Measurements from ENCODE around the gene PTRHD1.

Gene PTRHD1

DNA sequence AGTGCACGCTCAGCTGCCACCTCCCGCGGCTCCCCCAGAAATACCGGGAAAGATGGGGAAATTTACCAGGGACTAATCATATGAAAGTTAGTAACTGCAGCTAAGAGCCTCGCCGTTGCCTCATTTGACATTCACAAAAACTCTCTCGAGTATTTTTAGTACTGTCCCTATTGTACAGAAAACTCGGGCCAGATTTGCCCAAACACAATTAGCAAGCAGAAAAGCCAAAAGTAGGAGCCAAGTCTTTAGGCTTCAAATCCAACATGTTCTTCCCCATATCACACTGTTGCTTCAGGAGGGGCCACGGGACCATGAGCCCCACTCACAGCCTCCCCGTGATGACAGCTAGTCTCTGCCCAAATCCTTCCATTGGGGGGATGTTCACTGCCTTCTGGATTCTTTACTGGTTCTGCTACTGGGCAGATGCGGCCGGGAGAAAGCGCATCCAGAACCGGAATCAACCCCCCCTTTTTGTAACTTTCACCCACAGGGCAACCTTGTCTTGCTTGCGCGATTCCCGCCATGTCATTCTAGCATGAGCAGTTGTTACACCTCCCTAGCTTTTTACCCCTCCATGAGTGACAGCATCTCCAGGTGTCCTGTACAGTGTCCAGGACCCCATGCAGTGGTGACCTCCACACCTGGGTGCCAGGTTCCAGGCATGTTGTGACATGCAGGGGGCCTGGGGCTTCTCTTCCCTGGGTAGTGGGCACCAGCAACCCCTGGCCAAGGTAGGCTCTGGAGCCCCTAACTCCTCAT lies 35.2 kb upstream of the PTRHD1 start:
- DNase-seq, result no peak

DNA sequence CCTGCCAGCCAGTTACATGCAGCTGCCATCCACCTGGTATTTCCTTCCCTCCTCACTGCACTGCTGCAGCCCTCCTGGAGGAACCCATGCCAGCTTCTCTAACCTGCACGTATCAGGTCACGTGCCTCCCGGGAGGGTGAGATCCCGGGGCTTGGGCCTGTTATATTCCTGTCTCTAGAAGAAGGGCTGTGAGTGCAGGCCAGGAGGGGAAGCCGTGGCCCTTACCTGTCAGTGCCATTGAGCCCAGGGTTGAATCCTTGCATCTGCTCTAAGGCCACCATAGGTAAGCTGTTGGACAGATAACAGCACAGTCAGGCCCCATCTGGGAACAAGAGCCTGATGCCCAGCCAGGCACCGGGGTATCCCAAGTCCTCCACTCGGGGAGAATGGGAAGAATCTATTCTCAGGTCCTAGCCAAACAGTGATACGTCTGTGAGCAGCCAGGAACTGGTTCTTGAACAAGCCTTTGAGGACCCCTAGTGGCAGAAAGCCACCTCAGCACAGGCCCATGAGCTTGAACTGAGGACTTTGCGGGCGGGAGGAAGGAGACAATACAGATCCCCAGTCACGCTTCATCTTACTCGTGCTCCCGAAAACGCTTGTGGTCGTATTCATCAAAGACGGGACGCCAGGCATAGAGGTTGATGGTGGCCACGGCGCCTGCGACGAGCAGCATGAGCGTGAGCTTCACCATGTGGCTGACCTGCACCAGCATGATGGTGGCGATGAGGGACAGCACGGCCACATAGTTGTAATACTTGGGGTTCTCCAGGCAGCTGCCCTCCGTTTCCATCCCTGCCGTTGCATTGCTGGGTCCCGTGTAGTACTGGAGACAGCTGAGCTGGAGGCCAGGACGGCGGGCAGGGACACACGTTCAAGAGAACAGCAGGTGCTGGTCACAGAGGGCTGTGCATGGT lies 34.4 kb upstream of the PTRHD1 start:
- peak; percentile 64 for DNase-seq

DNA sequence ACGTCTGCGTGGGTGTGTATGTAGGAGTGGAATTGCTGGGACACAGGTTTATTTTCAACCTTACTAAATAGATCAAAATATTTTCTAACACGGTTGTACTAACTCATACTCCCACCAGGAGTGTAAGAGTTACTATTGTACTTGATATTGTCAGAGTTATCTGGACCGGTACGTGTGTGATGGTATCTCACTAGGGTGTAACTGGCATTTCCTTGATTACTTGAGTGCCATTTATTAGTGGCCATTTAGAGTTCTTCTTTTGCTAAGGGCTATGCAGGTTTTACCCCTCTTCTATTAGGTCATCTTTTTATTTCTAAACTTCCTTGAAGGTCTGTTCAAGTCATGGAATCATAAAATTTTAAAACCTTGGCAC lies 33.6 kb upstream of the PTRHD1 start:
- no peak for DNase-seq

DNA sequence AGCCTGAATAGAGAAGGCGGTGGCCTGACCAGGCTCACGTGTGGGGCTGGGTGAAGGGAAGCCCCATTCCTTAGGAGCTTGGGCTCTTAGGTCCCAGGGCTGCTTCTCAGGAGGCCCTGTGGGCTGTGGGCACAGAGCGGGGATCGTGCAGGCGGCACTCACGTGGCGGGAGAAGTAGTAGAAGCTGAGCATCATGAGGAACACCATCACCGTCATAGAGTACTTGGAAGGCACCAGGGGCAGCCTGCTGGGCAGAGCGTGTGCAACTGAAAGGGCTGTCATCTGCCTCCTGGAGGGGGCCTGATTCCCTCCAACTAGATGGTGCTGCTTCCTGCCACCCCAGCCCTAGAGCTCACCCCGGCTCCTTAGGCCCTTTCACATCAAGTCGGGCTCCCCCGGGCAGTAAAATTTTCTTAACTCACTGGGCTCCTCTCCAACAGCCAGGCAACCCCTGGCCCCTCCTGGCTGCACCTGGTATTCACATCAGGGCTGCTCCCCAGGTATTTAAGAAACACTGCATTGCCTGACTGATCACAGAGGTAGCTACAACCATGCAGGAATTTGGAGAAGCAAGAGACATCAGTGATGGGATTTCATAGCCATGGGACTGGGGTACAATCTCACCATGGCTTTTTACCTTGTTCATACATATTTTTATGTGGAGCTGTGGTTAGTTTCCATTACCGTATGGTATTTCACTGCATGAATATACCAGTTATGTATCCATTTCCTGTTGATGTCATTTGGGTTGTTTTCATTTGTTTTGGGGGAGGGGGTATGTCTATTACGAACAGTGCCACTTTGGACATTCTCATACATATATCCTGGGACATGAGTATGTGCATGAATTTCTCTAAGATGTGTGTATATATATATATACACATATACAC lies 32.9 kb upstream of the PTRHD1 start:
- DNase-seq, result no peak

DNA sequence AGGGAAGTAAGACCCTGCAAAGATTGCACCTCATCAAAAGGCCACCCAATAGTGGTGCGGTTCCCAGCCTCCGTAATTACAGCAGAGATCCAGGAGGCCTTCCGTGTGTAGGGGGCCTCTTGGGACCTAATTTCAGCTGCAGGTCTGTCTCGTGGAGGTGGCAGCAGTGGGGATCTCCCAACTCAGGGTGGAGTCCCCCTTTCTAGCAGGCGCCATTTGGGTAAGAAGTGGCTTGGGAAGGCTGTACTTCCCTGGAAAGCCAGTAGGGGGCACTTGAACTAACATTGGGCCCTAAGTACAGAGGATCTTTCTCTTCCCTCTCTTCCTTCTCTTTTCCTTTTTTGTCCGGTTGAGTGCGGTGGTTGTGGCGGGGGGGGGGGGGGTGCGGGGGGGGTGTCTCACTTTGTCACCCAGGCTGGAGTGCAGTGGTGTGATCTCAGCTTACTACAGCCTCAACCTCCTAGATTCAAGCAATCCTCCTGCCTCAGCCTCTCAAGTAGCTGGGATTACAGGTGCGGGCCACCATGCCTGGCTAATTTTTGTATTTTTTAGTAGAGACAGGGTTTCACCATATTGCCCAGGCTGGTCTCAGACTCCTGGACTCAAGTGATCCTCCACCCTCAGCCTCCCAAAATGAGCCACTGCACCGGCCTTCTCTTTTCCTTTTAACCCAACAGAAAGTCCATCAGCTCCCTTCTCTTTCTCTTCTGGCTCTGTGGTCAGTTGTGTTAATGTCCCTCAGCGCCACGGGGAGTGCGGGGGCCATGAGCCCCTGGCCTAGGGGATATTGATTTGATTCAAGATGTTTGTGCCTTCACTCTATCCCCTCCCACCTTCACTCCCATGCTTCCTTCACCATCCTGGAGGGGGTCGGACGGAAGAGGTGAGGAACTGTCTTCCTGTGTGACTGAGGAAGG lies 32.0 kb upstream of the PTRHD1 start:
- DNase-seq, result peak; percentile 1

DNA sequence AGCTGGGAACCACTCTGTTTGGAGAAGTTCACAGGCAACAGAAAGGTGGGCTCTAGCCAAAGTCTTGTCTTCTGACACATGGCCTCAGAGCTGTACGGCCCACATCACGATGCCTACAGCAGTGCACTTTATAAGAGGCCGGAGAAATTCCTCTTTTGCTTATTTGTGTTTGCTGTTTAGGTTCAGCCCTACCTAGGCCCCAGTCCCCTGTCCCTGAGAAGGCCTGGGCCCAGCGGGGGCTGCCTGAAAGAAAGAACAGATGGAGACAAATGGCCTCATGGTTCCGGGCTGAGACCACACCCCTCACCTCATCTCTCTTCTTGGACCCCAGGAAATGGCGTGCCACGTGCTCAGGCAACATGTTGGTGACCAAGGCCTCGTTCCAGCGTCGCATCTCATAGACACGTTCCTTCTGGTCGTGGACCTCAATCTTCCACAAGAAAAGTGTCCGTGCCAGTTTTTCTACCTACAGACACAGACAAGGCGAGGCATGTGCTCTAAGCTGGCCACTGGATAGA lies 30.9 kb upstream of the PTRHD1 start:
- DNase-seq, result no peak

DNA sequence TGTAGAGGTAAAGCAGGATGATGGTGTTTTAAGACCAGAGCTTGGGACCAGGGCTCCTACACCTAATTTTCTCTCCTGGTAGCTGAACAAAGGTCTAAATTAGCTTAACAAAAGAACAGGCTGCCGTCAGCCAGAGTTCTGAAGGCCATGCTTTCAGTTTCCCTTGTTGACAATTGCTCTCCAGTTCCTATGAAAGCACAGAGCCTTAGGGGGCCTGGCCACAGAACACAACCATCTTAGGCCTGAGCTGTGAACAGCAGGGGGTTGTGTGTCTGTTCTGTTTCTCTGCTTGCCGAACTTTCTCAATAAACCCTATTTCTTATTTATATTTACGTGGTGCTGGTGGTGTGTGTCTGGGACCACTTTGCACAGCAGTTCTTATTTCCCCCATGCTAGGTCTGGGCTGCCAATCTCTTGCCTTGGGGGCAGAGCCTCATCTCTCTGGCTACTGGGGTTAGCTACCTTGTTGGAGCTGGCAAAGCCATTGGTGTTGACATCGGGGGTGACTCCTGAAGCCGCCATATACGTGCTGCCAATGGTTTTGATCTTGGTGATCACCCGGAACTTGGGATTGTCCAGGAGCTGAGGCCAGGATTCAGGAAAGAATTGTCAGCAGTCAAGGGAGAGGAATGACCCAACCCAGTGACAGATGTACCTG lies 29.0 kb upstream of the PTRHD1 start:
- DNase-seq, result no peak

DNA sequence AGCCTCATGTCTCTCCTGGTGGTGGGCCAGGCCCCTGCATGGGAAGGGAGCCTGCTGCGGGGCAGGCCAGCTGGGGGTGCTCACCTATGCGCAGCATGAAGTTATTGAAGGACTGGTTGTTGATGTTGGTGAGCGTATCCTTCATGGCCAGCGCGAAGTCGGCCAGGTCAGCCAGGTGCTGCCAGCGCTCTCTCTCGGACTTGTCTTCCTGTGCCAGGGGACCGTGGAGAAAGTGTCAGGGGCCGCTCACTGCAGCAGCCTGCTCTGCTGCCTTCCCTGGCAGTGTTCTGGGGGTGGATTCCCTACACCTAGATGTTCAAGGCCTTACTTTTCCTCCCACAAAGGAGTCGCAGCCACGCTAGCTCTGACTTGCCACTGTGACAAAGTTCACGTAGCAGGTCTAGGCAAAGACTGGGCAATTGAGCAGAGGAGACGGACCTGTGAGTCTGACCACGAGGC lies 28.3 kb upstream of the PTRHD1 start:
- DNase-seq, result no peak

DNA sequence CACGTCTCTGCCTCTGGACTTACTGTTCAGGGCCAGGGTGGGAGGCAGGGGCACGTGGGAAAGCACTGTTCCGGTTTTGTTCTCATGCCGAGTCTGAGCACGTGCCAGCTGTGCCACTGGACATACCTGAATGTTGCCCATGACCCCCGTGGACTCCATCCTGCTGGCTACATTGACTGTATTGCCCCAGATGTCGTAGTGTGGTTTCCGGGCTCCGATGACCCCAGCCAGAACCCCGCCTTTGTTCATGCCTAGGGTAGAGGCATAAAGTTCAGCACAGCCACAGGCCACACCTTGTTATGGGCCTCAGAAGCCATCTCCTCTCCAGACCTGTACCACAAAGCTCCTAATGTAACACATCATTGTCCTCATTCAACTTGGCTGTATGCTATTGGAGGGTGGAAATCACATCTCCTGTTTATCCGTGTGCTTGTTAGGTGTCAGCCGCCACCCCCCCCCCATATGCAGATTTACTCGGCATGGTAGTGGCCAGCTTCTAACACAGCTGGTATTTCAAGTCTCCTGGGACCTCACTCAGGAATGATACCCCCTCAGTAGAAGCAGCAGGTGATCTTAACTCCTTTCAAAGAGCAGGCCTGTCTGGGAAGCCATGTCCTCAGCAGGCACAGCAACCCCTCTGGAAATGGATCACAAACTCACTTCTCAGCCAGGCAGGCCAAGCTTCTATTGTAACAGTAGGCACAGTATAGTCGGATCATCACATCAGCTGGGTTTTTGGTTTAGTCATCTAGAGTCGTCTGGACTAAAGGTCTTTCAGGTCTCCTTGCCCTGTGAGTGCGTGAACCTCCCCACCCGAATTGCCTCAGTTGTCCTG lies 27.6 kb upstream of the PTRHD1 start:
- no peak for DNase-seq

DNA sequence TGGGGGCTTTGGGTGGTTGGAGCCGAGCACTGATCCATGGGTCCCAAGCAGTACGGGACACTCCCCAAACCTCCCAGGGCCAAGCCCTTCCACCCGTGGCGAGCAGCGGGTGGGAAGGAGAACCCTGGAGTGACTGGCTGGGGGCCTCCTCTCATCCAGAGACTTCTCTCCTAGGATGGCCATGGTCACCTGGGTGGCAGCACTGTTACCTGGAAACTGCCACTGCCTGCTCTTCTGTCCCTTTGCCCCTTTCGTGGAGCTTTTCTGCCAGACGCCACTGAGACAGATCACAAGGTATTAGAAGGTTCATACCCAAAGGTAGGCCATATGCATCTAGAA lies 27.0 kb upstream of the PTRHD1 start:
- no peak for DNase-seq

DNA sequence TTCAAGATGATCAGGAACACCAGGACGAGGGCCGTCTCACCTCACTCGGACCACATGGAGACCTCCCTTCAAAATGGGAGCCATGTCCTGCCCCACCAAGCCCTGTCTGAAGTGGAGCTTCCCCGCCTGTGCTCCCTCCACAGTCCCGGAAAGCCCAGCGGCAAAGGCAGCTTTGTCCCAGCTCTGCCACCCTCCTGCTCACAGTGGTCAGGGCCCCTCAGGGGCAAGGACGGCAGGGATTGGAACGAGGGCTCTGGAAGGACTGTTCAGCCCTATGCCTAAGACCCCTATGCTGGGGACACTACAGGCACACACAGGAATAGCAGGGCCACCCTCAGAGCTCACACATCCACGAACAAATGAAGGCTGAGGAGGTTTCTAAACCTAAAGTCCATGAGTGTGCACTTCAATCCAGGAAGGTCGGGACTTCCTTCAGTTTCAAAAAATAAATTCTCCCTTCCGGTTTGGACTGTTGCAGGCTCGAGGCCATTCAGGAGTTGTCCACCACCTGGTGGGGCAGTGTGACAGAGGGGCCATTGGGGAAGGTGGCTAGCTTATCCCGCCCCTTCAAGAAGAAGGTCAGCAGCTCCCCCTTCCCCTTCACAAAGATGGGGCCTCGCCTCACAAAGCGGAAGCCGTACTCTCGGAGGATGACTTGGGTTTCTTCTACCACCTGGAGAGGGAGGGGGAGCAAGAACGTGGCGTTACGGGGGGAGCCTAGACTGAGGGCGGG lies 26.4 kb upstream of the PTRHD1 start:
- DNase-seq, result no peak

DNA sequence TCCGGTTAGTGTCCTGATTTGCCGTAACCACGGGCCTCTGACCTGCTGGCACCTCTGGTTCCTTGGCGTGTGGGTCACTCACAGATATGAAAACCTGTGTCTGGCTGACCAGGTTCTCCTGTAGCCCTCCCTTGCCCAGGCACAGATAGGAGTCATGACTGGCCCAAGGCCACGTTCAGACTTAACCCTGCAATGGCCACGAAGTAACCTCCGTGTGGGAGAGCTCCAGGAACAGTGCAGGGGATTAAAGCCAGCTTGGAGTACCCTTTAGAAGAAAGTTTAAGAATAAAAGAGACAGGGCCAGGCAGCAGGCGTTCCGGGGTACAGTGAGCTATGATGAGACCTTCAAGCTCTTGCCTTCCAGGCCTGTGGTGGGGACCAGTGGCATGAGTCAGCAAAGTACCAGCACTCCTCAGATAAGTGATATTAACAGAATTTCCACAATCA lies 25.6 kb upstream of the PTRHD1 start:
- DNase-seq, result no peak

DNA sequence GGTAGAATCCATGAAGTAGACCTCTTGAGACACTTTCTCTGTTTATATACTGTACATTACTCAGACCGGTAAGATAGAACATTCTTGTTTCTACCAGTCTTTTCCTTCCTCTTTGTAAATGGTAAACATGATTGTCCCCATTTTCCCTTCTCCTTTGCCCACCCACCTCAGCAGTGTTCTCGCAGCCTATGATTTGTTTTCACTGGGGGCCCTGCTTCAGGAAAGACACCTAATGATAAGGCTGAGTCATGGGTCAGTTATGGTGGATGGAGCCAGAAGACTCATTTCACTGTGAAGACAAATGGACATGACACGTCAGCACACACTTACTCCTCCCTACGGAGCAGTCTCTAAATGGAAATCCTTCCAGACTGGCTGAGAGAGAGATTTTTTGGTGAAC lies 23.7 kb upstream of the PTRHD1 start:
- no peak for DNase-seq

DNA sequence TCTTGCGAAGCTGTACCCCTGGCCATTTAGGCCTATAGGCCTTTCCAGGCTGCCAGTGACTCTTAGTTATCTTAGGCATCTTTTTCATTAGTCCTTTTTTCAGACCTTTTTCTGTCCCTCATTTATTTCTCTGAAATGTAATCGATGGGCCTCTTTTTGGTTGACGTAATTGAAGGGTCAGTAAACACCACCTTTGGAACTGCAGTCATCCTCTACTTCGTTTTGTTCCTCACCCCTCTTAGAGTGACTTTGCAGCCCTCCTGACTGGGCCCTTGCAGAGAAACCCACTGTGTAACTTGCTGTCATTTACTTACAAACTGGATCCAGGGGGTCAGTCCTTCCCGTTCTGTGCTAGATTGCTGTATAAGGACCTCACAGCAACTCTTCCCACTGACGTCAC lies 23.2 kb upstream of the PTRHD1 start:
- no peak for DNase-seq

DNA sequence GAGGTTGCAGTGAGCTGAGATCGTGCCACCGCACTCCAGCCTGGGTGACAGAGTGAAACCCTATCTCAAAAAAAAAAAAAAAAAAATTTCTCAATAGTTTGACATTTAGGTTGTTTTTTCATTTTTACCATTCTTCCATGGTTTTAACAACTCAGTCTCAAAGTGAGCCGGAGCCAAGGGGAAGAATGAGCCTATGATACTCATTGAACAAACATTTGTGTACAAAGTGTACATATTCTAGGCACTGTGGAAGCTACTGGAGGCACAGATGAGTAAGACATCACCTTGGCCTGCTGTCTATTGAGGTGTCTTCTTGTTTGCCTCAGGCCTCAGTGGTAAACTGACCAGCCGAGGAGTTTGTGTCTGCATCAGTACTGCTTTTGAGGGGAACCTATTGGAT lies 22.0 kb upstream of the PTRHD1 start:
- no peak for DNase-seq

DNA sequence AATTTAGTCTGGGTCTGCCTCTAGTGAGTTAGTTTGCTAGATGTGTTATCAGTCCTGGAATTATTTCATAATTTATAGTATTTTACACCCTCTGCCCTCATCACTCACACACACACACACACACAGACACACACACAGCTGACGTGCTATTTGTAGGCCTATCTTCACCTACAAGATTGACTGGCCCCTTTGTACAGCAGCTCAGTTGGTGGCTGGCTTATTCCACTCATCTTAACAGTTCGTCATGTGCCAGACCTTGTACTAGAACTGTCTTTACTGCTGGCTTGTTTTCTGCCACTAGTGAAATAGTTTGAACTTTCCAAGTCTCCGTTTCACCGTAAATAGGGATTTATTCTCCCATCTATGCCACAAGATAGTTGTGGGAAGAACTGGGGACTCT lies 21.3 kb upstream of the PTRHD1 start:
- no peak for DNase-seq

DNA sequence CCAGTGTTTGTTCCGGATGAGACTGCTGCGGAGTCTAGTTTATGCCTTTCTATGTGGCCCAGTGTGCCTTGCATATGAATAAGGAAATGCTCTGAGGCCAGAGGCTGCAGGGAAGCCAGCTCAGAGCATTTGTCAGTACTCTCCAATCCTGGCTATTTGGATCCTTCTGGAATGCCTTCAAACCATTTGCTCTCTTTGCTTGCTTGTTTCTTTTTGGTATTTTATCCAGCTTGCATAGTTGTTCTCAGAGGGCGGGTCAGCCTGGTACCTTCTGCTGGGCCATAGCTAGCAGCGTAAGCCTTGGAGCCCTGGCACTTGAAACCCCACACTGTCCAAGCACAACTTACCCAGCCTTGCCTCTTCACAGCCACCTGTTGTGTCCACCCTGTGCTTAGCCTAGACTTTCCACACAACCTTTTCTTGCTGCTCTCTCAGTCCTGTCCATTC lies 20.5 kb upstream of the PTRHD1 start:
- no peak for DNase-seq

DNA sequence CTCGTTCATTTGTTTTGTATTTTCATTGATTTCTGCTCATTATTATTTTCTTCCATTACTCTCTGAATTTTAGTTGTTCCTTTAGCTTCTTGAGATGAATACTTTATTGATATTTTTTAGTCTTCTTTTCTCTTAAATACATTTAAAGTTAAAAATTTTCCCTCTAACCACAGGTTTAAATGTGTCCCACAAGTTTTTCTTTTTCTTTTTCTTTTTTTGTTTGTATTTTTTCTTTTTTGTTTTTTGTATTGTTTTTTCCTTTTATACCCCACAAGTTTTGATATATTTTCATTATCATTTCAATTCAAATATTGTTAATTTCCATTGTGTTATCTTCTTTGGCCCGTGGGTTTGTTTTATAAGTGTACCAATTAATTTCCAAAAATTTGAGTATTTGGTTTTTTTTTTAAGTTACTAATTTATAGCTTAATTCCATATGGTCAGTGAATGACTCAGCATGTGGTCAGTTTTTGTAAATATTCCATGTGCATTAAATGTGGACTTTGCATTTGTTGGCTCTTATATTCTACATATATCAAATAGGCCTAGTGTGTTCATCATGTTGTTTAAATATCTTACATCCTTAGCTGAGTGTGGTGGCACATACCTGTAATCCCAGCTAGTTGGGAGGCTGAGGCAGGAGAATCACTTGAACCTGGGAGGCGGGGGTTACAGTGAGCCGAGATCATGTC lies 16.3 kb upstream of the PTRHD1 start:
- DNase-seq, result no peak

DNA sequence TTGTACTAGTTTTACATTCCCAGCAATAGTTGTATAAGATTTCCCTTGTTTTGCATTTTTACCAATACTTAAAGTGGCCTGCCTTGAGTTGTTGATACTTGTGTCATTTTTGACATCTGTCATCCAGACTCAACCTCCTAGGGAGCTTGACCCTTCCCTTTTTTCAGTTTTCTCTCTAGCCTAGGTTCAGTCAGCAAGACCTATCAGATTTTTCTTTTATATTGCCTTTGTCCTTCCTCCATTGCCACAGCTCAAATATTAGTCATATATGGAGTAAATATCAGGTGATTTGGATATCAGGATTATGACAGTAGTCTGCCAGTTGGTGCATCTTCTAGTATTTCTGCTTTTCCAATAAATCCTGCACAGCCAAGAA lies 13.5 kb upstream of the PTRHD1 start:
- no peak for DNase-seq
